GM12873 (cell line): ENCODE results near the gene MBNL1.

ENCODE experiments used
- TF ChIP-seq, protein P1 (sequence below): IDR thresholded peaks from 2 replicates; pipeline ENCODE4 v1.5.1; 2012; ENCODE audit warnings: low read depth, mild to moderate bottlenecking, moderate library complexity, low read length, control low read depth; ENCODE audit not compliant: insufficient read depth; ENCODE audit errors: missing control alignments

MBNL1 gene

DNA sequence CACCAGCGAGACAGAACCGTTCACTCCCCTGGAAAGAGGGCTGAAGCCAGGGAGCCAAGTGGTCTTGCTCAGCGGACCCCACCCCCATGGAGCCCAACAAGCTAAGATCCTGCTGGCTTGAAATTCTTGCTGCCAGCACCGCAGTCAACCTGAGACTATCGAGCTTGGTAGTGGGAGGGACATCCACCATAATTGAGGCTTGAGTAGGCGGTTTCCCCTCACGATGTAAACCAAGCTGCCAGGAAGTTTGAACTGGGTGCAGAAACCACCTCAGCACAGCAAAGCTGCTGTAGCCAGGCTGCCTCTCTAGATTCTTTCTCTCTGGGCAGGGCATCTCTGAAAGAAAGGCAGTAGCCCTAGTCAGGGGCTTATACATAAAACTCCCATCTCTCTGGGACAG, 151.0 kb downstream of the MBNL1 start:
- TF ChIP-seq, protein P1, sequence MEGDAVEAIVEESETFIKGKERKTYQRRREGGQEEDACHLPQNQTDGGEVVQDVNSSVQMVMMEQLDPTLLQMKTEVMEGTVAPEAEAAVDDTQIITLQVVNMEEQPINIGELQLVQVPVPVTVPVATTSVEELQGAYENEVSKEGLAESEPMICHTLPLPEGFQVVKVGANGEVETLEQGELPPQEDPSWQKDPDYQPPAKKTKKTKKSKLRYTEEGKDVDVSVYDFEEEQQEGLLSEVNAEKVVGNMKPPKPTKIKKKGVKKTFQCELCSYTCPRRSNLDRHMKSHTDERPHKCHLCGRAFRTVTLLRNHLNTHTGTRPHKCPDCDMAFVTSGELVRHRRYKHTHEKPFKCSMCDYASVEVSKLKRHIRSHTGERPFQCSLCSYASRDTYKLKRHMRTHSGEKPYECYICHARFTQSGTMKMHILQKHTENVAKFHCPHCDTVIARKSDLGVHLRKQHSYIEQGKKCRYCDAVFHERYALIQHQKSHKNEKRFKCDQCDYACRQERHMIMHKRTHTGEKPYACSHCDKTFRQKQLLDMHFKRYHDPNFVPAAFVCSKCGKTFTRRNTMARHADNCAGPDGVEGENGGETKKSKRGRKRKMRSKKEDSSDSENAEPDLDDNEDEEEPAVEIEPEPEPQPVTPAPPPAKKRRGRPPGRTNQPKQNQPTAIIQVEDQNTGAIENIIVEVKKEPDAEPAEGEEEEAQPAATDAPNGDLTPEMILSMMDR, result no peak

DNA sequence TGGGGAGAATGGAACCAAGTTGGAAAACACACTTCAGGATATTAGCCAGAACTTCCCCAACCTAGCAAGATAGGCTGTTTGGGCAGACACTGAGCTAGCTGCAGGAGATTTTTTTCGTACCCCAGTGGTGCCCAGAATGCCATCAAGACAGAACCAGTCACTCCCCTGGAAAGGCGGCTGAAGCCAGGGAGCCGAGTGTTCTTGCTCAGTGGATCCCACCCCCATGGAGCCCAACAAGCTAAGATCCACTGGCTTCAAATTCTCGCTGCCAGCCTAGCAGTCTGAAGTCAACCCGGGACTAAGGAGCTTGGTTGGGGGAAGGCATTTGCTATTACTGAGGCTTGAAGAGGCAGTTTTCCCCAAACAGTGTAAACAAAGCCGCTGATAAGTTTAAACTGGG, 152.4 kb downstream of the MBNL1 start:
- TF ChIP-seq, protein P1, result no peak

DNA sequence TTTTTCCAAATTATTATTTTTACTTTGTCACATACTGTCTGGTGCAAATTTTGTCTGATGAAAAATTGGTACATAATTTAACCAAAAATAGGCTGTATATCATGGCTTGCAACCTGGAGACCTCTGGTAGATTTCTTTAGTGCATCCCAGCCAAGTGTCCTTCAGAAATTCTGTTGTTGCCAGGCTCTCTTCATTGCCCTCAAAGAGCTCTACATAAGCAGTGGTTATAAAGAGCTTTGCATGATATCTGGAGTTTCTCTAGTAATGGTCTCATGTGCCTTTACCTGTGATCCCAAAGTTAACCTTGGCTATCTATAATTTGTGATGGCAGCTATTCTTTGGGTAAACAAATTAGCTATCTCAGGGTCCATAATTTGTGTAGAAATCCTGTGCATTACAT, 157.7 kb downstream of the MBNL1 start:
- TF ChIP-seq, protein P1, result no peak

DNA sequence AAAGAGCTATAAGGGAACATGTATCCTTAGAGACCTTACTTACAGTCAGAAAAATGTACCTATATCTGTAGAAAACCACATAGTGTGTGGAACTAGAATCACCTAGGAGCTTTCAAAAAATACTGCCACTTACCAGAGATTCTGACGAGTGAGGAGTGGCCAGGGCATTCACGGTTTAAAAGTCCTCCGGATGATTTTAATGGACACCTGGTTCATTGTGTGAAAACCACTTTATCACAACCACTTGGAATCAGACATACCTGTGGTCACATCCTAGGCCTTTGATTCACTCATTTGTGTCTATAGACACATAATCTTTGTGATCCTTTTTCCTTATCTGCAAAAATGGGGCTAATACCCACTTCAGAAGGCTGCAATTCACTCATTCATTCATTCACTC, 159.8 kb downstream of the MBNL1 start:
- TF ChIP-seq, protein P1, result no peak

DNA sequence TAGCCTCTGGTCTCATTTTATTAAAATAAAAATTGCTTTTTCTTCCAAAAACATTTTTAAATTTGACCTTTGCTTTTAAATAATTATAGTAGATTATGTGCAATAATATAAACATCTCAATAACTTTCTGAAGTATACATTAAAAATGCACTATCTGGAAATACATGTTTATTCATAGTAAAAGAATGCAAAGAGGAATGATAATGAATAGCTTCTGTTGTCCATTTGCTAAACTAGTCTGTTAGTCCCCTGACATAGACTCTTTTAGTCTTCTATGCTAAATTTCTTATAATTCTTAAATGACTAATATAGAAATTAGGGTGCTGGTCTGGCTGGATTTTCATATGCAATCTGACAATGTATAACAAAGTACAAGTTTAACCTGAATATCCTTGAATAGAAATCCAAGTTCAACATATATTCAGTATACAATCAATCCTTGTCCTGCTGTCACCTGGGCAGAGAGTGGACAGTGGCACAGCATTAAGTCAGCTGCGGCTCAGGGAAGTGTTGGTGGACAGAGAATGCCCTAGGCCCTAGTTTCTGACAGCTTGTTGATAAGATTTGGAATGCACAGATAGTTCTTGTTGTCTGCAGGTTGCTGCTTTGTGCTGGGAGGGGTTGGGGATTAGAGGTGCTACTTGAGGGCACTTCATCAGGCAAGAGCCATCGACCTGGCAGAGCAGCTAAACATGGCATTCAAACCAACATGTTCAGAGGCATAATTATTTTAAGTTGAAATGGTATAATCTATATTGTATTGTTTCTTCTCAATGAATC, 161.7 kb downstream of the MBNL1 start:
- TF ChIP-seq, protein P1, result no peak

DNA sequence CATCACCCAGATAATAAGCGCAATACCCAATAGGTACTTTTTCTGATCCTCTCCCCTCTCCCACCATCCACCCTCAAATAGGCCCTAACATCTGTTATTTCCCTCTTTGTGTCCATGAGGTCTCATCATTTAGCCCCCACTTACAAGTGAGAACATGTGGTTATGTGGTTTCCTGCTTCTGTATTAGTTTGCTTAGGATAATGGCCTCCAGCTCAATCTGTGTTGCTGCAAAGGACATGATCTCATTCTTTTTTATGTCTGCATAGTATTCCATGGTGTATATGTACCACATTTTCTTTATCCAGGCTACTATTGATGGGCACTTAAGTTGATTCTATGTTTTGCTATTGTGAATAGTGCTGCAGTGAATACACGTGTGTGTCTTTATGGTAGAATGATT, 165.4 kb downstream of the MBNL1 start:
- TF ChIP-seq, protein P1, result no peak

DNA sequence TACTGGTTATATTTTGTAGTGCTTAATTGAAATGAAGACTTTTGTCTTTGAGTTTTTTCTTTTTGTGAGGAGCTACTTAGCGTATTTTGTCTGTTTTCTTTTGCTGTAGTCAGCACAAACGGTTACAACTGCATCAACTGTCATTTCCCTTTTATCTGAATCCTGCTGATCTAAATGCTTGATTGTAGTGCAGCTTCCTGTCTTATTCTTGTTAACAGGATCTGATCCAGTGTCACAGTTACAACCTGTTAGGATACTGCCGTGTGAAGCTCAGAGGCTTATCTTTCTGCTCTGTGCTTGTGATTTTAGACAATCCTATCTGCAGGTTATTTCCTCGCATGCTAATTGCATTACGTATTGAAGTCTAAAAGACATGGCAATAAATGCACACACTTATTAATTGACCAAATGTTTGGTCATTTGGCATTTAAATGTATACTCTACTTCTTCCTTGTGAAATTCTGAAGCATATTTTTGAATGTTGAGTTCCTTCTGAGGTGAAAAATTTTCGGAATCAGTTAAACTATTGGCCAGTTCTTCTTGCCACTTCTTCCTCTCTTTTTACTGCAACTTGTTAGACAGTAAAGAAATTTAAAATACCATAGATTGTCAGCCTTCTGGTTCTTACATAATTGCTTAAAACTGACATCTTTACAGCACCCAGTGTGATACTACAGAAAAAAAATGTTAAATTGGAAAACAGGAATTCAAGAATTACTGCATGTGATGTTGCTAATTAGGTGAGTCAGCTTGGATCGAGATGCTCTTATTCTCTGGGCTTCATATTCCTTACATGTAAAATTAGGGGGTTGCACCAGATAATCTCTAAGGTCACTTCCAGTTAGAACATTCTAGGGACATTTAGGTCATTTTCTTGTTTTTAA, 168.2 kb downstream of the MBNL1 start:
- TF ChIP-seq, protein P1, result no peak
